ENCODE data around the gene RAP1B. TPM values are rescaled to one million over a fixed set of nuclear protein-coding genes. Genes with fewer than 3 reads are reported as not detected.
"Not testable (repeated sequence)": the region's sequence is repeated elsewhere in the genome, so short reads cannot be mapped to it uniquely, and the experiment has no call there.

The RAP1B gene
- total RNA-seq, 1 donor from 2014 or later, result 259 TPM

DNA sequence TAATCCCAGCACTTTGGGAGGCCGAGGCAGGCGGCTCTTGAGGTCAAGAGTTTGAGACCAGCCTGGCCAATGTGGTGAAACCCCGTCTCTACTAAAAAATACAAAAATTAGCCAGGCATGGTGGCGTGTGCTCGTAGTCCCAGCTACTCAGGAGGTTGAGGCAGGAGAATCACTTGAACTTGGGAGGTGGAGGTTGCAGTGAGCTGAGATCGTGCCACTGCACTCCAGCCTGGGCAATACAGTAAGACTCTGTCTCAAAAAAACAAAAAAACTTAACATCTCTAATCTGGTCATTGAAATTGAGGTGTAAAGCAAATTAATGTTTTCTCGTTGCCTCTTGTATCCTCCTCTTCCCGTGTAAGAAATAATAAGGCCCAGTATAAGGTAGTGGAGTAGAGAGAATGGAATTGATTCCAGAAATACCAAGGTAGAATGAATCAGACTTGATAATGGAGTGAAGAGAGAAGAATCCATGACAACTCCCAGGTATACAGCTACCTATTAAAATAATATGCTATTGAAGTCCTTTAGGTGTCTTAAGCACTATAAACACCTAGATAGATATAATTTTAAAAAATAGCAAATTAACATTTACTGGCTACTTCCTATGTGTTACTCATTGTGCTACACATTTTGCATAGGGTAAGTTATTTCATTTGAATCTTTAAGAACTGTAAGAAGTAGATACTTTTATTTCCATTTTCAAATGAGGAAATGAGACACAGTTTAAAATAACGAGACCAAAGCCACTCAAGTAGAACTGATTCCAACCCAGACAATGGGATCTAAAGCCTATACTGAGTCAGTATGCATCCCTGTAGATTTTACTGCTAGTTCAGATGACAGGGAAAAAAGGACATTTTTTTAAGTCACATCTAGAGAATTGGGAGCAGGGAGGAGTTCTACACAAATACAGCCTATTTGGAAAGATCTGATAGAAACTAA is 23.2 kb downstream of the RAP1B start:
- no peak for DNase-seq (ENCODE audit: low read depth)

DNA sequence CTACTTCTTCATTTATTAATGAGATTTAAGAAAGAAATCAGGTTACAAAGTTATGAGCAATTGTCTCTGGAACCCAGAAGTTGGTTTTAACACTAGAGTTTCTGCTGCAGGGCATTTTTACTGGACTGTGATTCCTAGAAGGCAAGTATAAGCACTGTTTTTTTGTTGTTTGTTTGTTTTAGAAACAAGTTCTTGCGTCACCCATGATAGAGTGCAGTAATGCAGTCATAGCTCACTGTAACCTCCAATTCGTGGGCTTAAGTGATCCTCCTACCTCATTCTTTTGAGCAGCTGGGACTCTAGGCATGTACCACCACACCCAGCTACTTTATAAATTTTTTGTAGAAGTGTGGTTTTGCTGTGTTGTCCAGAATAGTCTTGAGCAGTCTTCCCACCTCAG is 25.6 kb downstream of the RAP1B start:
- peak; percentile 92 for DNase-seq (ENCODE audit: low read depth)

DNA sequence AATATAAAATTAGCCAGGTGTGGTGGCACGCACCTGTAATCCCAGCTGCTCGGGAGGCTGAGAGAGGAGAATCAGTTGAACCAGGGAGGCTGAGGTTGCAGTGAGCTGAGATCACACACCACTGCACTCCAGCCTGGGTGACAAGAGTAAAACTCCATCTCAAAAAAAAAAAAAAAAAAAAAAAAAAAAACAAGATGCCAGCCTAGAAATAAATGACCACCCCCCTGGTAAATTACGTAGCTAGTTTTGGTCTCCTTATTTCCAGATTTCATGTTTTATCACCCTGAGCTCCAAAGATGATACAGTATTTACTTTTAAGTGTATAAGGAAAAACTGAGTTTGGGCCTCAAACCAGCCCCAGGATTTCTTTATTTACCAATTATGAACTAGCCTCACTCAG is 26.7 kb downstream of the RAP1B start:
- not testable (repeated sequence) for DNase-seq (ENCODE audit: low read depth)

DNA sequence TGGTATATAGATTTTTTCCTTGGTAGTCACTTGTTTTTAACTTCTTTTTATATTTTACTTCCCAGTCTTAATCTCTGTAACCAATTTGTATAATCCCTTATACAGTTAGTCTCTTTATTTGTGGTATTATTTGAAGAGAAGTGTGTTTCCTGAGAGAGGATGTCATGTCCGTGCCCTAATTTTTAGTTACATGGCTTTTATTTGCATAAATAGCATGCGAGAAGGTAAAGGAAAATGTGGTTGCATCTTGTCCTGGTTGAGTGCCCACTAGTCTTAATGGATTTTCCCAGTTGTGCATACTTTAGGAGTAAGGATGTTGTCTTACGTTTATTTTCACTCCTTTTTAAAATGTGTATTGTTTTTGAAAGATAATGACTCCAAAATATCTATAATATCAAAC is 27.5 kb downstream of the RAP1B start:
- DNase-seq (ENCODE audit: low read depth), result no peak

DNA sequence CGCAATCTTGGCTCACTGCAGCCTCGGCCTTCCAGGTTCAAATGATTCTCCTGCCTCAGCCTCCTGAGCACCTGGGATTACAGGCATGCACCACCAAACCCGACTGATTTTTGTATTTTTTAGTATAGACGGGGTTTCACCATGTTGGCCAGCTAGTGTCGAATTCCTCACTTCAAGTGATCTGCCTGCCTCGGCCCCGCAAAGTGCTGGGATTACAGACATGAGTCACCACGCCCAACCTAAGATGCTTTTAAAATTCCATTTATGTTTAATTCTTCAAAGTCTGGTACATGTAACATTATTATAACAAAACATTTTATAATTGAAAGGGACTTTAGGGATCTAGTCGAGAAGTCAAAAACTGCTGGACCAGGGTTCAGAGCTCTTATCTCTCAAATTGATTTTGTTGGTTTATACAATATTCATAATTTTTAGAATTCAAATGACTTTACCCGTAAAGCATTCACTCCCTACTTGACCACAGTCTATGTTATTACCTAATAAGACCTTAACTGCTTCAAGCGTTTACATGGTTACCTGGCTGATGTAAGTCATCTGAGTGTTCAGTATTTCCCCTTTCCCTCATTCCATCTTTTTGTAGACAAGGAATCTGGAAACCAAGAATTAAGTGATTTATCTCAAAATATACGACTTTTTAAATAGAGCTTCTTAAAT is 28.2 kb downstream of the RAP1B start:
- DNase-seq (ENCODE audit: low read depth), result no peak

DNA sequence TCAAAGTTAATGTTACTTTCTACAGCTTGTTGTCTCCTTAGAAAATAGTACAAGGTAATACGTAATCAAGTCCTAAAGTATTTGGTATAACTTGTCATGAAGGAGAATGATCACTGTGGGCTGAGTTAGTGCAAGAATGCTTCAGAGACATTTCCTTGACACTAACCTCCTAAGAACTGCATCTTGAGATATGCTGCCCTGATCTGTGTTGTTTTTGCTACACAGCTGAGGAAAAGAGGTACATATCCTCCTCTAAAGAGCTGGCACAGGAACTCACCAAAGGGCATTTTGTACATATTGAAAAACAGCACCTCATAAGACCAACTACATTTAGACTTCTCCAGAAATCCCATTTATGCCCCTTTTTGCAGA is 28.7 kb downstream of the RAP1B start:
- no peak for DNase-seq (ENCODE audit: low read depth)

DNA sequence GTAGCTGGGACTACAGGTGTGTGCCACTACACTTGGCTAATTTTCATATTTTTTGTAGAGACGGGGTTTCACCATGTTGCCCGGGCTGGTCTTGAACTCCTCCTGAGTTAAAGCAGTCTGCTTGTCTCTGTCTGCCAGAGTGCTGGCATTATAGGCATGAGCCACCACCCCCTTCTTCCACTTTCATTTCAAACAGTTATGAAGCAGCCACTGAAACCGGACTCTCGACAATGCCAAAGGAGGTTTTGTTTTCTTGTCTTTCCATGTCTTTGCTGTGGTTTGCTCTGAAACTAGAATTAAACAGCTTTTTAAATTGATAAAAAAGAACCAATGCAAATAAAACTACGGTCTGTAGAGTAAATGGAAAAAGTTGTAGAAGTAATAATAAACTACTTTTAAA is 30.4 kb downstream of the RAP1B start:
- no peak for DNase-seq (ENCODE audit: low read depth)

DNA sequence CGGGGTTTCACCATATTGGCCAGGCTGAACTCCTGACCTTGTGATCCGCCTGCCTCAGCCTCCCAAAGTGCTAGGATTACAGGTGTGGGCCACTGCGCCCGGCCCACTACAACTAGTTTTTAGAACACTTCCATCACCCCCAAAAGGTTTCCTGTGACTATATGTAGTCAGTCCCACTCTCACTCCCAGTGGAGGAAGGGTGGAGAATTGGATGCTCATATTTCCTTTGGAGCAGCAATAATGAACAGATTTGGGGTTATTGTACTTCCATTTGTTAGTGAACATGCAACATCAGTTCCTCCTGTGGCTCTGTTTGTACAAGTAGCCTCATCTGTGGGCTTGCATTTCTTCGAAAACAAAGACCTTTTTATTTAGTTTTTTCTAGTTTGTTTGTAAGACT is 35.8 kb downstream of the RAP1B start:
- no peak for DNase-seq (ENCODE audit: low read depth)

DNA sequence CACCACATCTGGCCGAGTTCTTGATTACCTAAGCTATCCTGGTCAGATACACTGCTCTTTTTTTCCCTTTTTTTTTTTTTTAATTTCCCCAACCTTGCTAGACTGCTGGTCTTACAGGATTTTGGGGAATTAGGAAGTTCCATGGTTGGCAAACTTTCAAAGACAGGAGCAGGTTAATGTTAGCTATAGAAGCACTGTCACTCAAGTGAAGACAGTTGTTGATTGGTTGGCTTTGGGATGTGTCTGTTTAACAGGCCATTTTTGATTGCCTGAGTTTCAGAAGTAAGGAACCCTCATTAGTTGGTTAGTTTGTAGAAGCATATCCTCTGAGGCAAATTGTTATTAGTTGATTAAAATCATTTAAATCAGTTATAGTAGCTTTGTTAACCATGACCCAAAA is 36.8 kb downstream of the RAP1B start:
- DNase-seq (ENCODE audit: low read depth), result no peak

DNA sequence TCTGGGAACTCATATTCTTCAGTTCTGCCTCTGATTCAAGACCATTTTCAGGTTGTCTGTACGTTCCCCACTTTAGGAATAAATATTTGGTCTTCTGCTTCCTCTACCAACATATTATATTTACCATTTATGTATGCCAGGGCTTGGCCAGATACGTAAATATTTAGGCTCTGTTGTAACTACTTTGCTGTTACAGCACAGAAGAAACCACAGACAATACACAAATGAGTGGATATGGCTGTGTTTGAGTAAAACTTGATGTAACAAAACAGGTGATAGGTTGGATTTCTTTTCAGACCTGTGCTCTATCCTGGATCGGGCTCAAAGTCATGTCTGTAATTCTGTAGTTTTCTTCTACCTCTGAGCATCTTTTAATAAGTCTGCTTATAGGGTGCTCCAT is 37.5 kb downstream of the RAP1B start:
- DNase-seq (ENCODE audit: low read depth), result no peak

GRCh38 chr12:68665016-68665569 is 54.4 kb downstream of the RAP1B start:
- DNase-seq (ENCODE audit: low read depth), result no peak

DNA sequence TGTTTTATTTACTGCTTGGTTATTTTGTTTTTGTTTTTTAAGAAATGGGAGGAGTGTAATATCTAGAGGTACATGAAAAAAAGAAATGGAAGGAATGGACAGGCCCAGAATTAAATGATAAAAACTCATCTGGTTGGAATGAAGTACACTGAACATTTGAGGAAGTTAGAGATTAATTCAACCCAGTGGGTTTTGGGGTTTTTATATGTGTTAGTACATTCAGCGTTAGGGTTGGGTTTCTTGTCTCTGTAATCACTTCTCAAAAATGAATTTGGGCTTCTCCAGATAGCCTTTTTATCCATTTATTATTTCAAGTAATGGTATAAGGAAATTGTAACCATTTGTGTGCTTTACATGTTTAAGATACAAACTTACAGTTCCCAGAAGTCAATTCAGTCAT is 56.6 kb downstream of the RAP1B start:
- no peak for DNase-seq (ENCODE audit: low read depth)

GRCh38 chr12:68667896-68668295 is 57.2 kb downstream of the RAP1B start:
- DNase-seq (ENCODE audit: low read depth), result peak; percentile 27

- no peak for DNase-seq (ENCODE audit: low read depth)
Observed at GRCh38 chr12:68671179-68671578, 60.5 kb downstream of the RAP1B start.

DNA sequence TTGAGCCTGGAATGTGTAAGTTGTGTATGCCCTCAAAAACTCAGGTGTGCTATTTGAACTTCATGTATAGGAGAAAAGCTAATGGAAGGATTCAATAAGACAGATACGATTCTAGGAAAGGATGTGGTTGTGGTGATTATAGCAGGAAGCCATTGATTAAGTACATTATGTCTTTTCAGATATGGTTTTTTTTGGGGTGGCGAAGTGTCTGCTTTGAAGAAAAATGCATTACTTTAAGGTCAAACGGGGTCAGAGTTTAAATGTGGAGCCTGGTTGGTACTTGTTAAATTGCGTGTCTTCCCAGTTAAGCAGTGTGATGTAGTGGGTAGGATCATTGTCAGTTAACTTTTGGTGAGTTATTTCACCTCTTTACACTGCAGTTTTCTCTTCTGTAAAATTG is 63.1 kb downstream of the RAP1B start:
- DNase-seq (ENCODE audit: low read depth), result no peak

GRCh38 chr12:68674376-68674775 is 63.7 kb downstream of the RAP1B start:
- no peak for DNase-seq (ENCODE audit: low read depth)

DNA sequence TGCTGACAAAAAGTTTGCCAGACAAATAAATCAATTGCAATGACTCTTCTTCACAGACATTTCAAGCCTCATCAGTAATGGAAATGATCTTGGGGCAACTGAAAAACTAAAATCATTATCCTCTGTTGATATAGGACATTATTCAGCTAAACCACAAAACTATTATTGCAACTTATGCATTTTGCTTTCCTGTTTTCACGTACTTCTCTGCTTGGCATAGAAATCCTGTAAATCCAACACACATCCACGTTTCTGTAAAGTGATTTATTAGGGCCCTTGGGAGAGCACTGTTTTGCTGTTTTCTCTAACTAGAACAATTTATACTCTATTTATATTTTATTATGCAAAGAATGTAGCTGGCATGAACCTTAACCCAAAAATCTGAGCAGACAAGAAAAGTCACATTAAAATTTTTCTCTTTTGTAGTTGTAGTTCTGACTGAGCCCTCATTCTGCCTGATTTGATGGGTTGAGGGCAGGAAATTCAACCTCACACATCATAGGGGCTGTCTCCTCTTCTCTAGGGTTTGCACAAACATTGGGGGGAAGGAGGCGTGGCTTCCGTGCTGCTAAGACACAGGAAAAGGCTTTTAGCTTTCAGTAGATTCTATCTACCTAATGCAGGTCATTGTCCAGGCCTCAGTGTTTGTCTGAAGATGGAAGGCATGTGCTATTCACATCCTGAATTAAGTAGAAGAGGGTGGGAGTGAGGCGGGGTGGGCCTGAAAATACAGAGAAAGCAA is 64.6 kb downstream of the RAP1B start:
- no peak for DNase-seq (ENCODE audit: low read depth)

DNA sequence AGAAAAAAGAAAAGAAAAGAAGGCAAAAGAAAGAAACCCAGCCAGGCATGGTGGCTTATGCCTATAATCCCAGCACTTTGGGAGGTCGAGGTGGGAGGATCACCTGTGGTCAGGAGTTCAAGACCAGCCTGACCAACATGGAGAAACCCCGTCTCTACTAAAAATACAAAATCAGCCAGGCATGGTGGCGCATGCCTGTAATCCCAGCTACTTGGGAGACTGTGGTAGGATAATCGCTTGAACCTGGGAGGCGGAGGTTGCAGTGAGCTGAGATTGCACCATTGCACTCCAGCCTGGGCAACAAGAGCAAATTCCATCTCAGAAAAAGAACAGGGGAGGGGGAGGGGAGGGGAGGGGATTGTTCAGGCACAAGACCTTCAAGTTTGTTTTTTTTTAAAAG is 66.2 kb downstream of the RAP1B start:
- DNase-seq (ENCODE audit: low read depth), result not testable (repeated sequence)

DNA sequence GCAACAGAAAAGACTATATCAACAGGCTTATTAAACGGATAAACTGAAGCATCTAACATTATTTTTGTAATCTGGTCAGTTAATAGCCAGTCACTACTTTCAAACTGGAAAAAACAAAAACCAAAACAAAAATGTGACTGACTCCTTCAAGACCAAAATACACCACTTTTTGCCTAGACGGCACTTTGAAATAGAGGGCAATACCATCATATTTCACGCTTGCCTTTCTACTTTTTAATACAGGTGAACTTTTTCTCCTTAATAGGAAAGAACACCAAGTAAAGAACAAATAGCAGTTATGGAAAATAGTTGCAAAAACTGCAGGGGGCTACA is 75.5 kb downstream of the RAP1B start:
- DNase-seq (ENCODE audit: low read depth), result no peak

DNA sequence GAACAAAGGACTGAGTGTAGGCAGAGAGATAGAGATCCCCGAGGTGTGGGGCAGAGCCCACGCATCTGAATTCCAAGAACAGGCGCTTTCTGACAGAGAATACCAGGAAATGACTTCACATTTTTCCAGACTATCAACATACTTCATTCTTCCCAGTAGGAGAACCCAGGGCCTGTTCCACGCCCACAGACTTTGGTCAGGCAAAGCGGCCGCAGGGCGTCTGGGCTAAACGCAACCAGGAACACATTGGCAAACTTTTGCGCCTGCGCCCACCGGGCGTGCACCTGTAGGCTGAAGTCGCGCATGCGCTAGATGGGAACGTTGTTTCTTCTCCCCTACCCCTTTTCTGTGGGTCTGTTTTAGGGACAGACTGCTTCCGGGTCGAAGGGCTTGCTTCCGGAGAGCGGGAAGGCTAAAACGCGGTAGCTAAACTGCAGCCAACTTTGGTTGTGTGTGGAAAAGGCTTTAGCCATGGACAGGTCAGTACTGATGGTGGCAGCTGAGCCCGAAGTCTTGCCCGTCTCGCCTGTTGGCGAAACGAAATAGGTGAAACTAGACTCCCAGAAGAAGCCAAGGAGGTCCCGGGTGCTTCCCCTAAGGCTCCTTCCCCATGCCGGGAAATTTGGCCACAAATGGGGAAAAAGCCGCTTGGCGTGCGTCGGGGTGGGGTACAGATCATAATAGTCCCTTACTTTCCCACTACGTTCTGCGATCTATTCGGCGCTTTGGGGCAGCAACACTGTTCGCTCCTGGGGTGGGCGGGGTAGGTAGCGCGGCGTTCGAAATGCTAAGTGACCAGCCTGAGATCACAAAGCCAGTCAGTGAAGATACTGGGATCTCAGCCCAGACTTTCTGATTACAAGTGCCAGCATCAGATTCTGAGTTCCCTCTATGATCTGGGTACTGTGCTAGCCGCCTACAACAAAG is 76.2 kb downstream of the RAP1B start, which contains the start of gene NUP107:
TSS of gene NUP107 (plus strand) at position 384 of the 927 bp plus-strand sequence. CDS start at position 472, 88 bp downstream.
- peak; percentile 99 for DNase-seq (ENCODE audit: low read depth)

DNA sequence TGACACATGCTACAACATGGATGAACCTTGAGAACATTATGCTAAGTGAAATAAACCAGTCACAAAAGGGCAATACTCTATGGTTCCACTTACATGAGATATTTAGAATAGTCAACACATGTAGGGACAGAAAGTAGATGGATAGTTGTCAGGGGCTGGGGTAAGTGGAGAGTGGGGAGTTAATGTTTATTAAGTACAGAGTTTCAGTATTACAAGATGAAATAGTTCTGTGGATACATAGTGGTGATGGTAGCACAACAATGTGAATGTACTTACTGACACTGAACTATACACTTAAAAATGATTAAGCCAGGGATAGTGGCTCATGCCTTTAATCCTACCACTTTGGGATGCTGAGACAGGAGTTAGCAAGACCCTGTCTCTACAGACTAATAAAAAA is 84.8 kb downstream of the RAP1B start:
- DNase-seq (ENCODE audit: low read depth), result no peak

All from renal cortical epithelial cell (primary cell).